ENCODE results near the gene TEX22. TPM values are rescaled to one million over a fixed set of nuclear protein-coding genes. Genes with fewer than 3 reads are reported as not detected.

Gene TEX22
- total and polyA plus RNA-seq, 7 donors: 0.10 to 0.75 (median 0.34) TPM; not detected in 2

- Histone ChIP-seq H3K36me3 (ENCODE audit: insufficient read depth in 1 of 2, low read depth in 1 of 2) (peaks cover 0 to 4% of the 10 kb centered on the region in 2 donors), H3K9me3 (no peaks in the 10 kb centered on the region), H3K4me3 (no peak overlapping the region), H3K27ac (no peak overlapping the region), H3K27me3 (ENCODE audit: insufficient read depth in 3 of 3, low read length in 2 of 3) (no peaks in the 10 kb centered on the region), H3K4me1 (no peaks in the 10 kb centered on the region)
- DNase-seq: no peak
- 80 to 81% (median 80%) methylated on average over 17 of the region's 17 CpGs for WGBS, 3 donors
- TF ChIP-seq CTCF (IDR thresholded peaks at IDR 0.05): no peak
- ATAC-seq: no peak
- intact Hi-C loops (cut with DNase I): loop anchor here in 1 of 2 donors (10.0 kb wide), 1 partner anchor 83 kb away; the partner anchor contains the start of gene TMEM121
Measured at GRCh38 chr14:105442125-105442524, 43.8 kb downstream of the TEX22 start.

DNA sequence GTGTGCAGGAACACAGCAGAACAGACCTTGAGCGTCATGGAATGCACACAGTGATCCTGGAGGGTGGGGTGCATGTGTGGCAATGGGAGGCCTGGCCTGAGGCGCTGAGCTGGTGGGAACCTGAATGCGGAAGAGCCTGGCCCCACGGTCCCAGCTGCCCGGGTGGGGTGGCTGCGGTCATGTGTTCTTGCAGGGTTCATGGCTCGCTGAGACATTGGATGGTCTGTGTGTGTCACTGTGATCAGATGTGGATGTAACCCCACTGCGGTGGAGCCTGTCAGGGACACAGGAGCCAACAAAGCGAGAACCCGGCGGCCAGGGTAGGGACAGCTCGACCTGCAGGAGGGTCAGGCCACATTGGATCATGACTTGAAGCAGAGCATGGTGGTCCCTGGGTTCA lies 44.5 kb downstream of the TEX22 start:
- Histone ChIP-seq H3K4me1 (no peaks in the 10 kb centered on the region), H3K27ac (no peak overlapping the region), H3K36me3 (ENCODE audit: insufficient read depth in 1 of 2, low read depth in 1 of 2) (peaks cover 0 to 4% of the 10 kb centered on the region in 2 donors), H3K9me3 (no peaks in the 10 kb centered on the region), H3K4me3 (no peak overlapping the region), H3K27me3 (ENCODE audit: insufficient read depth in 3 of 3, low read length in 2 of 3) (no peaks in the 10 kb centered on the region)
- no peak for TF ChIP-seq CTCF (IDR thresholded peaks at IDR 0.05)
- WGBS, 3 donors: 83 to 85% (median 85%) methylated on average over 12 of the region's 12 CpGs
- no peak for ATAC-seq
- intact Hi-C loops (cut with DNase I): loop anchor here in 1 of 2 donors (10.0 kb wide), 1 partner anchor 82 kb away; the partner anchor contains the start of gene TMEM121
- no peak for DNase-seq

DNA sequence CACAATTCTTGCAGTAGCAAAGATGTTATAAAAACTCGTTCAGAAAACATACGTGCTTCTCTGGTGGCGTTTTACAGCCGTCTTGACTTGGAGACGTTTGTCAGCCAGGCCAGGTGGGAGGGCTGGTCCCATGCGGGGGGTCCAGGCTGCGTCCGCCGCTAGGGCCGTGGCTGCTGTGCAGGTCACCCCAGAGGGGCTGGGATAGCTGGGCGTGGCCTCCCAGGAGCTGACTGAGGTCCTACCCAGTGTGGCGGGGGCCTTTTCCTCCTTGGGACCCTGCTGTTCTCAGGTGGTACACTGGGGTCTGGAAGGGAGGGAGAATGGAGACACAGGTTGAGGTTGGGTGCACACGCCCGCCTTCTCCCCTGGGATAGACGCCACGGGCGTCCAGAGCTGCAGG lies 46.5 kb downstream of the TEX22 start:
- TF ChIP-seq CTCF (IDR thresholded peaks at IDR 0.05): no peak
- H3K4me1 ChIP-seq: peaks cover 6% of the 10 kb centered on the region
- no peak overlapping the region for H3K4me3 ChIP-seq
- 81 to 90% (median 88%) methylated on average over 16 to 17 of the region's 17 CpGs for WGBS, 3 donors
- no peaks in the 10 kb centered on the region for H3K9me3 ChIP-seq
- no peaks in the 10 kb centered on the region for H3K27me3 ChIP-seq (ENCODE audit: insufficient read depth in 3 of 3, low read length in 2 of 3)
- intact Hi-C loops (cut with DNase I): loop anchor here (5.0 to 10.0 kb wide), 3 partner anchors 42 to 80 kb away; partner anchors contain the start of genes CRIP1 (in 1 of the 2) and TMEM121 (in 1 of the 2)
- peaks cover 0 to 6% of the 10 kb centered on the region in 2 donors for H3K36me3 ChIP-seq (ENCODE audit: insufficient read depth in 1 of 2, low read depth in 1 of 2)
- DNase-seq (no peak), ATAC-seq (no peak)
- H3K27ac ChIP-seq: no peak overlapping the region

- no peak overlapping the region for H3K27ac ChIP-seq
- TF ChIP-seq CTCF (IDR thresholded peaks at IDR 0.05): no peak
- intact Hi-C loops (cut with DNase I): loop anchor here (5.0 to 10.0 kb wide), 3 partner anchors 42 to 80 kb away; partner anchors contain the start of genes CRIP1 (in 1 of the 2) and TMEM121 (in 1 of the 2)
- H3K4me3 ChIP-seq: no peak overlapping the region
- ATAC-seq: no peak
- no peak for DNase-seq
- WGBS, 3 donors: 83 to 93% (median 86%) methylated on average over 17 to 24 of the region's 24 CpGs
- H3K27me3 ChIP-seq (ENCODE audit: insufficient read depth in 3 of 3, low read length in 2 of 3): no peaks in the 10 kb centered on the region
- no peaks in the 10 kb centered on the region for H3K9me3 ChIP-seq
- H3K4me1 ChIP-seq: peaks cover 6% of the 10 kb centered on the region
- peaks cover 0 to 10% of the 10 kb centered on the region in 2 donors for H3K36me3 ChIP-seq (ENCODE audit: insufficient read depth in 1 of 2, low read depth in 1 of 2)
Measured at GRCh38 chr14:105445290-105445689, 47.0 kb downstream of the TEX22 start.

All from psoas muscle (tissue), 8 donors.